Neural progenitor cell (in vitro differentiated cells): ENCODE data around the gene TSPAN11.

Experiments used
- CTCF ChIP-seq: fragments of 200-600 bp; sonication (generic); IDR thresholded peaks from 2 replicates; pipeline ENCODE4 v1.5.1; 2017; ENCODE audit warnings: antibody characterized with exemption, mild to moderate bottlenecking
- EZH2 ChIP-seq: fragments of 200-600 bp; sonication (generic); IDR thresholded peaks from 2 replicates; pipeline ENCODE4 v1.6.1; 2017; ENCODE audit warnings: antibody characterized with exemption, mild to moderate bottlenecking, moderate library complexity
- EZH2phosphoT487 ChIP-seq: fragments of 200-600 bp; sonication (generic); IDR thresholded peaks from 2 replicates; pipeline ENCODE4 v1.6.1; 2017; ENCODE audit warnings: antibody characterized with exemption

- TF ChIP-seq CTCF (no peak), EZH2 (no peak), EZH2phosphoT487 (no peak)
Observed at GRCh38 chr12:31005256-31005943, 78.9 kb downstream of the TSPAN11 start.
